ENCODE data around the gene NMNAT2. TPM values are rescaled to one million over a fixed set of nuclear protein-coding genes. Genes with fewer than 3 reads are reported as not detected.

Gene NMNAT2
- polyA plus RNA-seq, 4 donors, result 0.34 to 2.3 TPM; not detected in 2

DNA sequence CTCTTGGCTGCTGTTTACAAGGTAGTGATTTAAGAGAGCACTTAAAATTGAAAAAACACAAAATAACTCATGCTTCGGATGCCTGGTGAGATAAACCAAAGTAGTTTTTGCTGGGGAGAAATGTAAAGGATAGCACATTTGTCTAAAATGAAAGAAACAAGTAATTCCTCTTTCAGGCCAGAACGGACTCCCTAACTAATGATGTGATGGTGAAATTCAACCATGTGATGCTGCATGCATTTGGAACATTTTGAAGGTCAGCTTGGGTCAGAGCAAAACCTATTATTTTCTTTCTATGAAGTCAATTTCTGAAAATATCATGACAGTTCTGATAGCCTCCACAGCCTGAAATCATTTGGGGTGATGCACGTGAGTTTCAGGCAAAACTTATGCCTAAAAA is 27.6 kb downstream of the NMNAT2 start:
- 62 to 63% (median 63%) methylated on average over 3 of the region's 3 CpGs for WGBS, 3 donors
- Histone ChIP-seq H3K27ac (ENCODE audit: low read depth in 1 of 3, low read length in 2 of 3) (no peak overlapping the region), H3K9me3 (ENCODE audit: control insufficient read depth in 2 of 2, insufficient read depth in 1 of 2, low read depth in 1 of 2, low read length in 1 of 2) (no peaks in the 10 kb centered on the region), H3K4me1 (ENCODE audit: control insufficient read depth in 3 of 3, insufficient read depth in 2 of 3, low read depth in 1 of 3, low read length in 2 of 3) (no peaks in the 10 kb centered on the region), H3K4me3 (ENCODE audit: low read depth in 1 of 3, low read length in 3 of 3) (no peak overlapping the region), H3K27me3 (ENCODE audit: control insufficient read depth in 3 of 3, insufficient read depth in 3 of 3, low read length in 3 of 3) (peaks cover 0 to 21% (median 0%) of the 10 kb centered on the region in 3 donors), H3K36me3 (ENCODE audit: control insufficient read depth in 3 of 3, insufficient read depth in 2 of 3, low read depth in 1 of 3, low read length in 3 of 3) (no peaks in the 10 kb centered on the region)
- DNase-seq (no peak), FAIRE-seq (no peak)

DNA sequence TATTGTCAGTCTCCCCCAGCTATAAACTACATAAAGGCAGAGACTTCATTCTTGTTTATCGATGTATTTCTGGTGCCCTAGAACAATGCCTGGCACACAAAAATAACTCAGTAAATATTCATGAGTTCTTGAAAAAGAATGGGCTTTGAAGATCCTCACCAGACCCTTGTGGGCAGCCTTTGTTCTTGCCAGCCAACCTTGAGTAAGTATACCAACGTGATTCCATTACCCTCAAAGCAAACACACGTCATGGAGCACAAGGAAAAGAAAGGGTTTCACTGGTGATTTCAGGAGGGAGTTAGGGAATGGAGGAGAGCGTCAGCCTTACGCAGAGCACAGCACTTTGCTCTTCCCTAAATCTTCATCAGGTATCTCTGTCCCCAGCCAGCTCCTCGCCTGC is 29.4 kb downstream of the NMNAT2 start:
- Histone ChIP-seq H3K4me1 (ENCODE audit: control insufficient read depth in 3 of 3, insufficient read depth in 2 of 3, low read depth in 1 of 3, low read length in 2 of 3) (no peaks in the 10 kb centered on the region), H3K36me3 (ENCODE audit: control insufficient read depth in 3 of 3, insufficient read depth in 2 of 3, low read depth in 1 of 3, low read length in 3 of 3) (no peaks in the 10 kb centered on the region), H3K27me3 (ENCODE audit: control insufficient read depth in 3 of 3, insufficient read depth in 3 of 3, low read length in 3 of 3) (peaks cover 0 to 13% (median 0%) of the 10 kb centered on the region in 3 donors), H3K9me3 (ENCODE audit: control insufficient read depth in 2 of 2, insufficient read depth in 1 of 2, low read depth in 1 of 2, low read length in 1 of 2) (no peaks in the 10 kb centered on the region), H3K27ac (ENCODE audit: low read depth in 1 of 3, low read length in 2 of 3) (no peak overlapping the region), H3K4me3 (ENCODE audit: low read depth in 1 of 3, low read length in 3 of 3) (no peak overlapping the region)
- WGBS, 3 donors, result 43 to 60% (median 54%) methylated on average over 6 of the region's 6 CpGs
- no peak for DNase-seq
- no peak for FAIRE-seq

DNA sequence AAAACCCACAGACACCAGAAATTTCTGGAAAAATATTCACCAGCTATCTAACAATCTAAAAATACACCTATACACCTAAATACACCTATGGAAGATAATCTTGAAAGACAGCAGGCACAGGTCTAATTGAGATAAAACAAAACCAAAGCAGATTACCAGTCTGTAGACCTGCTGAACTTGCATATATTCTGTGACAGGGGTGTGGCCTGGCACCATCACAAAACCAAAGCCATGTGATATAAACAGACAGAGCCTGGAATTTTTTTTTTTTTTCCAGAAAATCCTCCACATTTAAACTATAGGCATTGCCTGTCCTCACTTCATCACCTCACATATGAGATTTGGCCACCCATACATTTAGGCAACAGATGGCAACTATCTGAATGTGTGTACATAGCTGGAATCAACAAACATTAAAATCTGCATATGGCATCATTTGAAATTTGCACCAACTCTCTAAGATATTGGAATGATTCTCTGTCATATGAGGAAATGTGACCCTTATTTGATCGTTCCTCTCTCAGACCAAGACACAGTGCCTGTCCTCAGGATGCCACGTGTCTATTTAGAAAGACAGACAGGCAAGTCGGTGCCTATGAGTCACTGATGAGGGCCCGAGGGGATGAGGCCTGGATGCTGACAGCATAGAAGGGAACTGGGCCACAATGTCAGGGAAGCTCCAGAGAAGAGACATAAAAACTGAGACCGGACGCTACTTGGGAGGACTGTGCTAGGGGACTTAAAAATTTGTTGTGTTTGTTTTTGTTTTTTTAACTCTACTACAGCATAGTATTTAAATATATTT is 32.6 kb downstream of the NMNAT2 start:
- Histone ChIP-seq H3K4me3 (ENCODE audit: low read depth in 1 of 3, low read length in 3 of 3) (no peak overlapping the region), H3K27me3 (ENCODE audit: control insufficient read depth in 3 of 3, insufficient read depth in 3 of 3, low read length in 3 of 3) (no peaks in the 10 kb centered on the region), H3K4me1 (ENCODE audit: control insufficient read depth in 3 of 3, insufficient read depth in 2 of 3, low read depth in 1 of 3, low read length in 2 of 3) (no peaks in the 10 kb centered on the region), H3K27ac (ENCODE audit: low read depth in 1 of 3, low read length in 2 of 3) (no peak overlapping the region), H3K36me3 (ENCODE audit: control insufficient read depth in 3 of 3, insufficient read depth in 2 of 3, low read depth in 1 of 3, low read length in 3 of 3) (no peaks in the 10 kb centered on the region), H3K9me3 (ENCODE audit: control insufficient read depth in 2 of 2, insufficient read depth in 1 of 2, low read depth in 1 of 2, low read length in 1 of 2) (peaks cover 0 to 2% of the 10 kb centered on the region in 2 donors)
- no peak for DNase-seq
- 75 to 82% (median 75%) methylated on average over 6 of the region's 6 CpGs for whole genome bisulfite sequencing, 3 donors
- no peak for FAIRE-seq

DNA sequence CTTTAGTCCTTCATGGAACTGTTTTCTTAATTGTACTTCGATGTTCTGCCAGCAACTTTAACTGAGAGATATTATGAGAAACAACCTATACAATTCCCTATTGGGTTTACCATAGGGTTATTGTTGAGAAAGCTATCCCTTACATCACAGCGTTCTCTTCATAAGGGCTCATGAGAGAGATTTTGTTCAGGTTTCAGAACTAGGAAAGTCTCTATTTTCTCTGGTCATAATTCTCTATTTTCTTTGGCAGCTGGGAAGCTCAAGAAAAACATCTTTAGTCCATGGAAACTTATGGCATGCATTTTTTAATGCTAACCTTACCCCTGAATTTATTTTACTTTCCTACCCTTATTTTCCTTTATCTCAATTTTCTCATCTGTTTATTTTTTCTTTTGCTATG is 38.2 kb downstream of the NMNAT2 start:
- H3K9me3 ChIP-seq (ENCODE audit: control insufficient read depth in 2 of 2, insufficient read depth in 1 of 2, low read depth in 1 of 2, low read length in 1 of 2), result peaks cover 0 to 2% of the 10 kb centered on the region in 2 donors
- WGBS, 3 donors, result 90 to 92% (median 92%) methylated on average over 2 of the region's 2 CpGs
- FAIRE-seq (no peak), DNase-seq (no peak)
- H3K36me3 ChIP-seq (ENCODE audit: control insufficient read depth in 3 of 3, insufficient read depth in 2 of 3, low read depth in 1 of 3, low read length in 3 of 3), result no peaks in the 10 kb centered on the region
- no peak overlapping the region for H3K4me3 ChIP-seq (ENCODE audit: low read depth in 1 of 3, low read length in 3 of 3)
- no peaks in the 10 kb centered on the region for H3K27me3 ChIP-seq (ENCODE audit: control insufficient read depth in 3 of 3, insufficient read depth in 3 of 3, low read length in 3 of 3)
- no peaks in the 10 kb centered on the region for H3K4me1 ChIP-seq (ENCODE audit: control insufficient read depth in 3 of 3, insufficient read depth in 2 of 3, low read depth in 1 of 3, low read length in 2 of 3)
- H3K27ac ChIP-seq (ENCODE audit: low read depth in 1 of 3, low read length in 2 of 3), result no peak overlapping the region

DNA sequence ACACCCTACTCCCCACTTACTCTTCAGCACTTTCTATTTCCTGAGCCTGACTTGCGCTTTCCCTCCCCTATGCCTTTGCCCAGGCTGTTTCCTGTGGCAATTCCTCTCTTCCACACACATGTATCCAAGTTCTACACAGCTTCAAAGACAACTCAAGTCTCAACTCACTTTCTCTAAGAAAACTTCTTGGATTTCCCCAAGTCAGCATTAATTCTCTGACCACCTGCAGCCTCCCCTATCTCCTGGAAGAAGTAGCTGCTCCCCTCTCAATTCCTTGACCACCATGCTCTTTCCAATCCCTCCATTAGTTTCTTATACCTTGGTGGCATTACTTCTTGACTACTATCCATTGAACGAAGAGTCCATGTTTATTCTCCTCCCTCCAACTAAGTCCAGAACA is 42.8 kb downstream of the NMNAT2 start:
- Histone ChIP-seq H3K4me3 (ENCODE audit: low read depth in 1 of 3, low read length in 3 of 3) (no peak overlapping the region), H3K27ac (ENCODE audit: low read depth in 1 of 3, low read length in 2 of 3) (no peak overlapping the region), H3K4me1 (ENCODE audit: control insufficient read depth in 3 of 3, insufficient read depth in 2 of 3, low read depth in 1 of 3, low read length in 2 of 3) (no peaks in the 10 kb centered on the region), H3K36me3 (ENCODE audit: control insufficient read depth in 3 of 3, insufficient read depth in 2 of 3, low read depth in 1 of 3, low read length in 3 of 3) (no peaks in the 10 kb centered on the region), H3K27me3 (ENCODE audit: control insufficient read depth in 3 of 3, insufficient read depth in 3 of 3, low read length in 3 of 3) (no peaks in the 10 kb centered on the region), H3K9me3 (ENCODE audit: control insufficient read depth in 2 of 2, insufficient read depth in 1 of 2, low read depth in 1 of 2, low read length in 1 of 2) (no peaks in the 10 kb centered on the region)
- WGBS, 3 donors, result 87 to 94% (median 93%) methylated on average over 2 of the region's 2 CpGs
- DNase-seq, result no peak
- FAIRE-seq, result no peak

DNA sequence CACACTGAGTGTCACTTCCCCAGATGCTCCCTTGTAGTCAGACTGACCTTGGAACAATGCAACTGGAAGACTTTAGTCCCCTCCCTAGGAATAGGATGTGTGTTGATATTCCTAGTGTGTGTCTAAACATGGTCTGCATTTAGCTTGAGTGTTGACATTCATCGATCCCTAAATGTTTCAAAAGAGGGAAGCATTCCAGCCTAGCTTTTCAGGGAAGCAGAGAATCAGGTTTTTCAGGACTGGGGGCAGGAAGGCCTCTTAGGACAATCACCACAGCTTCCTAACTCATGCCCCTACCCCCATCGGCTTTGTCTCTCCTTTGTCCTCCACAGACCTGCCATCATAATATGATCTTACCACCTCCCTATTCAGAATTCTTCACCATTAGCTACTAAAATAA is 43.4 kb downstream of the NMNAT2 start:
- FAIRE-seq (no peak), DNase-seq (no peak)
- no peak overlapping the region for H3K27ac ChIP-seq (ENCODE audit: low read depth in 1 of 3, low read length in 2 of 3)
- H3K9me3 ChIP-seq (ENCODE audit: control insufficient read depth in 2 of 2, insufficient read depth in 1 of 2, low read depth in 1 of 2, low read length in 1 of 2), result no peaks in the 10 kb centered on the region
- no peaks in the 10 kb centered on the region for H3K4me1 ChIP-seq (ENCODE audit: control insufficient read depth in 3 of 3, insufficient read depth in 2 of 3, low read depth in 1 of 3, low read length in 2 of 3)
- no peak overlapping the region for H3K4me3 ChIP-seq (ENCODE audit: low read depth in 1 of 3, low read length in 3 of 3)
- WGBS, 3 donors, result 38 to 66% (median 62%) methylated on average over 2 of the region's 2 CpGs
- no peaks in the 10 kb centered on the region for H3K27me3 ChIP-seq (ENCODE audit: control insufficient read depth in 3 of 3, insufficient read depth in 3 of 3, low read length in 3 of 3)
- no peaks in the 10 kb centered on the region for H3K36me3 ChIP-seq (ENCODE audit: control insufficient read depth in 3 of 3, insufficient read depth in 2 of 3, low read depth in 1 of 3, low read length in 3 of 3)

DNA sequence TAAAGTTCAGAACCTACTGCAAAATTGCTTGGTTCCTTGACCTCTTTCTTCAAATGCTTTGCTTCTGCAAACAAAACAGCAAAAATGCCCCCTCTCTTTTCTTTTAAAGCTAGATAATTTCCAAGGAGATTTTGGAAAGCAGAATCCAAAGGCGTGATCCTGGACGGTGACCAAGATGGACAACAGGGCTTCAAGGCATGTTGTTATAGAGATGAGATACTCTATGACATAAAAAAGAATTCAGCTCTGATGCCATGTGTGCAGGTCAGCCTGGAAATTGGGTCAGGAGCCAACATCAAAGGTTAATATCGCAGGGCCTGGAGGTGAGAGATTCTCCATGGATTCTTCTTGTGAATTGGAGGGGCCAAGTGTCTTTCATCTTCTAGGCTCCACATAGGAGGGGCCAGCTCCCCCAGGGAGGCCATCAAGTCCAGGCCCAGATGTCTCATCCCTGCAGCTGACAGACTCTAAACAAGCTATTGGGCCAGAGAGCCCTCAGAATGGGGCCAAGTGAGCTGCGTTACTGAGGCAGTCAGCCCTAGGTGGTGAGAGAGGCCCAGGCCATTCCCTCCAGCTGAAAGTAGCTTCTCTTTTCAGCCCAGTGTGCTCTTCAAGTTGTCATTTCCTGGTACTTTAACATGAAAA is 45.5 kb downstream of the NMNAT2 start:
- Histone ChIP-seq H3K27ac (ENCODE audit: low read depth in 1 of 3, low read length in 2 of 3) (no peak overlapping the region), H3K36me3 (ENCODE audit: control insufficient read depth in 3 of 3, insufficient read depth in 2 of 3, low read depth in 1 of 3, low read length in 3 of 3) (no peaks in the 10 kb centered on the region), H3K4me3 (ENCODE audit: low read depth in 1 of 3, low read length in 3 of 3) (no peak overlapping the region), H3K9me3 (ENCODE audit: control insufficient read depth in 2 of 2, insufficient read depth in 1 of 2, low read depth in 1 of 2, low read length in 1 of 2) (no peaks in the 10 kb centered on the region), H3K4me1 (ENCODE audit: control insufficient read depth in 3 of 3, insufficient read depth in 2 of 3, low read depth in 1 of 3, low read length in 2 of 3) (no peaks in the 10 kb centered on the region), H3K27me3 (ENCODE audit: control insufficient read depth in 3 of 3, insufficient read depth in 3 of 3, low read length in 3 of 3) (peaks cover 0 to 5% (median 0%) of the 10 kb centered on the region in 3 donors)
- FAIRE-seq, result no peak
- 85 to 92% (median 87%) methylated on average over 4 of the region's 4 CpGs for WGBS, 3 donors
- DNase-seq, result no peak

DNA sequence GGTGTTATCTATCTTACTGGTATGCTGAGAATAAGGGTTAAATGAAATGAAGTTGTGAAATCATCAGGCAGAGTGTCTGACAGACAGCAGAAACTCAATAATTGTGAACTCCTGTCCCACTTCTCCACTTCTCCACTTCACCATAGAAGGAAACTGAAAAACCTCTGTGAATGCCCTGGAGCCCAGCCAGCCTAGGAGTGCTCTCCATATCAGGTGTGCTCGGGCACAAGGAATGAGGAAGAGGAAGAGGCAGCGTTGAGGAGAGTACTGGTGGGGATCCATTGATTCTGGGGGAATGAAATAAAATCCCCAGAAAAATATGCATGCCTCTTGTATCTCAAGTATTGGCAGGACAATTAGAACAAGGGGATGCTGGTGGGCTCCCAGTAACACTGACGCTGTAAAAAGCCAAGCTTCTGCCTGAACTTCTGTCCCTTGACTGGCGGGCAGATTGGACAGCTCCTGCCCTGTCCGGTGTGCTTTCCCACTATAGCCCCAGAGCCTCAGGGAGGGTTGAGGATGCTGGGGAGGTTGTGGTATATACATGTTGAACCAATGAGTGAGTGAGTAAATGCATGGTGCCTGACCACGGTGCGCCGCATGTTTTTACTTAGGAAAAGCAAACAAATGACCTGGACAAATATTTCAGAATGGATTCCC is 47.7 kb downstream of the NMNAT2 start:
- FAIRE-seq (no peak), DNase-seq (peak in 1 of 2 donors; percentile 35)
- H3K4me1 ChIP-seq (ENCODE audit: control insufficient read depth in 3 of 3, insufficient read depth in 2 of 3, low read depth in 1 of 3, low read length in 2 of 3), result no peaks in the 10 kb centered on the region
- peaks cover 0 to 5% (median 0%) of the 10 kb centered on the region in 3 donors for H3K27me3 ChIP-seq (ENCODE audit: control insufficient read depth in 3 of 3, insufficient read depth in 3 of 3, low read length in 3 of 3)
- 56 to 67% (median 65%) methylated on average over 8 of the region's 8 CpGs for WGBS, 3 donors
- no peaks in the 10 kb centered on the region for H3K9me3 ChIP-seq (ENCODE audit: control insufficient read depth in 2 of 2, insufficient read depth in 1 of 2, low read depth in 1 of 2, low read length in 1 of 2)
- H3K4me3 ChIP-seq (ENCODE audit: low read depth in 1 of 3, low read length in 3 of 3), result no peak overlapping the region
- no peak overlapping the region for H3K27ac ChIP-seq (ENCODE audit: low read depth in 1 of 3, low read length in 2 of 3)
- H3K36me3 ChIP-seq (ENCODE audit: control insufficient read depth in 3 of 3, insufficient read depth in 2 of 3, low read depth in 1 of 3, low read length in 3 of 3), result no peaks in the 10 kb centered on the region
